Naive thymus-derived CD8-positive, alpha-beta T cell (primary cell): ENCODE data around the gene LRCH1. TPM values are rescaled to one million over a fixed set of nuclear protein-coding genes. Genes with fewer than 3 reads are reported as not detected.

ENCODE experiments used
- ATAC-seq, 2 donors: fragments of 150-1000 bp; cut with Tn5 transposase in 1 of 2; sonication (Bioruptor Pico), chemical (Tn5 transposase) in 1 of 2; 1 replicate in 1 of 2; 2 replicates in 1 of 2; pipeline ENCODE4 v1.10.0; 2021; ENCODE audit warnings: mild to moderate bottlenecking in 2 of 2, moderate library complexity in 2 of 2
- POLR2A ChIA-PET: fragments of 350-600 bp; sonication (Branson Sonifier 250); formaldehyde crosslinking; loops from one replicate; lab custom pipeline; 2021; ENCODE audit warnings: antibody characterized with exemption; lab: Charles Lee
- DNase-seq, 10 donors: peaks; one replicate each; pipeline versions ENCODE4 v3.0.0 to v3.0.0-alpha.2; 2020 to 2022
- H3K27ac Mint-ChIP-seq, 10 donors: one replicate each; pipeline ENCODE4 v1.8.0; 2020 to 2022; ENCODE audit warnings: mild to moderate bottlenecking in 10 of 10, mixed read lengths in 10 of 10, moderate library complexity in 4 of 10, inconsistent platforms in 1 of 10
- H3K27me3 Mint-ChIP-seq, 5 donors: one replicate each; pipeline ENCODE4 v1.8.0; 2021 to 2022; ENCODE audit warnings: mixed read lengths in 5 of 5
- H3K36me3 Mint-ChIP-seq, 3 donors: one replicate each; pipeline ENCODE4 v1.8.0; 2020 to 2022; ENCODE audit warnings: mixed read lengths in 3 of 3, mild to moderate bottlenecking in 2 of 3, inconsistent platforms in 1 of 3
- H3K4me1 Mint-ChIP-seq, 4 donors: one replicate each; pipeline ENCODE4 v1.8.0; 2021 to 2022; ENCODE audit warnings: mixed read lengths in 4 of 4
- H3K4me3 Mint-ChIP-seq, 10 donors: one replicate each; pipeline ENCODE4 v1.8.0; 2020 to 2022; ENCODE audit warnings: mild to moderate bottlenecking in 10 of 10, mixed read lengths in 10 of 10, moderate library complexity in 6 of 10, inconsistent platforms in 1 of 10
- H3K9me3 Mint-ChIP-seq, 9 donors: one replicate each; pipeline ENCODE4 v1.8.0; 2020 to 2022; ENCODE audit warnings: mixed read lengths in 9 of 9, mild to moderate bottlenecking in 3 of 9, inconsistent platforms in 1 of 9, moderate library complexity in 1 of 9
- polyA plus RNA-seq, 3 donors: library from polyadenylated mRNA; unstranded; fragments of 300-500 nt; fragmentation: Illumina TruSeq; gene quantifications; one replicate each; pipeline ENCODE4 v1.2.3, GENCODE V29; 2021
- total RNA-seq, 8 experiments: library from RNA in 2 of 8; stranded (reverse) in 2 of 8; gene quantifications; one replicate each; pipeline ENCODE4 v1.2.3 and lab custom pipeline; 2021 to 2026

Gene LRCH1
- total and polyA plus RNA-seq, 5 experiments from 2014 or later: 1.3 to 17.1 (median 3.8) TPM

DNA sequence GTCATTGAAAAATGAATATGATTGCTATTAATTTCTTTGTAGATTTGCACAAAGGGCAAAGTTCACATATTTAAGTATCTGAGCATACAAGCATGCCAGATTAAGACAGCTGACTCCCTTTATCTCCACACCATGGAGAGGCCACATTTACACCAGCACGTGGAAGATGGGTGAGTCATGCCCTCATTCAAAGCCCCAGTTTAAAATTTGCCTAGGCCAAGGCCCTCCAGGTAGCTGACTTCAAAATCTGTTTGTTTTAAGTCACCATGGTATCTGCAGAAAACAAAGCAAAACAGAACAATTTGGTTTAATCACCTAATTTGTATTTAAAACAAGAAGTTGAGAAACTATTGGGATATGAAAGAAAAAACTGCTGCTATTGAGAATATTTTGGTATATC lies 134.8 kb downstream of the LRCH1 start:
- ATAC-seq (peak; percentile 55 to 74), DNase-seq (peak in 4 of 10 donors; percentile 6 to 25 (median 18))
- Mint-ChIP-seq H3K4me1 (peaks cover 0 to 25% (median 3%) of the 10 kb centered on the region in 4 donors), H3K36me3 (peaks cover 7 to 46% (median 17%) of the 10 kb centered on the region in 3 donors), H3K27me3 (no peaks in the 10 kb centered on the region), H3K9me3 (no peaks in the 10 kb centered on the region), H3K4me3 (no peak overlapping the region), H3K27ac (peak overlapping the region in 3 of 10 donors; percentile 41 to 52 (median 47))
- POLR2A ChIA-PET: interaction anchor here (0.6 kb wide), 1 partner anchor 388 kb away, joined by 3 read pairs; no protein-coding TSS in a partner anchor

DNA sequence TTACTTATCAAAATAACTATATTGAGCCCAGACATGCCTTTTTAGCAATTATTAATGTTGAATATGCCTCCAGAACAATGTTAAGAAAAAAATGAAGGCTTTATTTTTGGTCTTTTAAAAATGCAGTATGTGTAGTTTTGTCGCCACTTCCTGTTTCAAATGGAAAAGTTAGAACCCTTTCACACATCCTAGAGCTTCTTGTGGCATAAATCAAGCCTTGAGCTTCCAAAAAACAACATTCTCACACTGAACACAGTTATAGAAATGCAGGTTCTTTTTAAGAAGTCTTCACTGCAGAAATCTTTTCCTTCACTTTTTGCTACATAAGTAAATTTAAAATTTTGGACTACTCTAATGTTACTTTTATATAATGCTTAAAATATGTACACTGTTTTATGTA lies 135.3 kb downstream of the LRCH1 start:
- ATAC-seq: no peak
- H3K27ac Mint-ChIP-seq: peak overlapping the region in 2 of 10 donors; percentile 41 to 47
- DNase-seq: no peak
- H3K4me1 Mint-ChIP-seq: peaks cover 0 to 22% (median 3%) of the 10 kb centered on the region in 4 donors
- H3K9me3 Mint-ChIP-seq: no peaks in the 10 kb centered on the region
- no peaks in the 10 kb centered on the region for H3K27me3 Mint-ChIP-seq
- H3K36me3 Mint-ChIP-seq: peaks cover 7 to 46% (median 17%) of the 10 kb centered on the region in 3 donors
- POLR2A ChIA-PET: no interaction called here
- no peak overlapping the region for H3K4me3 Mint-ChIP-seq

DNA sequence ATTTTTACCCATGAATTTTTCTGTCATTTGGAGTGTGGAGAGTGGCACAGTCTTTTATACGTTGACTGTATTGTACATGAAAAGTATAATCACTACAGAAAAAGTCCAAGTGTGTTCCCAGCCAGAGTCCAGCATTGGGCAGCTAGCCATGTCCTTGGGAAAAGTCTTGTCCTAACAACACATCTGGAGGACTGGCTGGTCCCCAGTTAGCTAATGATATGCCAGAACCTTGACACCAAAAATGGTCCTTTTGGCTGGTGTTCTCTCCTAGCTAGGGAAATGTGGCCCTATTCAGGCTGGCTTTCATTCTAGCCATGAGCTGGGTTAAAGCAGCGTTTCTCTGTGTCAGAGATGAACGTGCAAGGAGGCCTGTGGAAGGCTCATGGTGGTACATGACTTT lies 145.0 kb downstream of the LRCH1 start:
- Mint-ChIP-seq H3K36me3 (peaks cover 5 to 79% (median 48%) of the 10 kb centered on the region in 3 donors), H3K27me3 (no peaks in the 10 kb centered on the region), H3K27ac (no peak overlapping the region), H3K4me1 (no peaks in the 10 kb centered on the region), H3K4me3 (no peak overlapping the region), H3K9me3 (no peaks in the 10 kb centered on the region)
- ATAC-seq: no peak
- DNase-seq: no peak
- POLR2A ChIA-PET: no interaction called here

DNA sequence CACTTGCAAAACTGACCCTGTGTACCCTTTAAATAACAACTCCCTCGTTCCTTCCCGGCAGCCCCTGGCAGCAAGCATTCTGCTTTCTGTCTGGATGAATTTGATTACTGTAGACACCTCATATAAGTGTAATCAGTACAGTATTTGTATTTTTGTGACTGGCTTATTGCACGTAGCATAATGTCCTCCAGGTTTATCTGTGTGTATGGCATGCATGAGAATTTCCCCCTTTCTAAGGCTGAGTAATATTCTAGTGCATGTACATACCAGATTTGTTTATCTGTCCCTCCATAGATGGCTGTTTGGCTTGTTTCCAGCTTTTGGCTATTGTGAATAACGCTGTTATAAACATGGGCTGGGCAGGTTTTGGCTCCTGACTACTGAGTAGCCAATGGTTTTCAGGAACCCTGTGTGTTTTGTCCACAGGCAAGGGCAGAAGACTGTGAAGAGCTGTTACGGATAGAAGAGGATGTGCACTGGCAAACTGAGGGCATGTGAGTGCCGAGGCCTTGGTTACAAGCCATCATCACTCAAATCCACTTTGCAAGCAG lies 146.0 kb downstream of the LRCH1 start:
- Mint-ChIP-seq H3K9me3 (no peaks in the 10 kb centered on the region), H3K36me3 (peaks cover 5 to 72% (median 45%) of the 10 kb centered on the region in 3 donors), H3K27ac (peak overlapping the region in 1 of 10 donors; percentile 21), H3K4me1 (no peaks in the 10 kb centered on the region), H3K27me3 (no peaks in the 10 kb centered on the region), H3K4me3 (no peak overlapping the region)
- POLR2A ChIA-PET: no interaction called here
- DNase-seq (no peak), ATAC-seq (no peak)

DNA sequence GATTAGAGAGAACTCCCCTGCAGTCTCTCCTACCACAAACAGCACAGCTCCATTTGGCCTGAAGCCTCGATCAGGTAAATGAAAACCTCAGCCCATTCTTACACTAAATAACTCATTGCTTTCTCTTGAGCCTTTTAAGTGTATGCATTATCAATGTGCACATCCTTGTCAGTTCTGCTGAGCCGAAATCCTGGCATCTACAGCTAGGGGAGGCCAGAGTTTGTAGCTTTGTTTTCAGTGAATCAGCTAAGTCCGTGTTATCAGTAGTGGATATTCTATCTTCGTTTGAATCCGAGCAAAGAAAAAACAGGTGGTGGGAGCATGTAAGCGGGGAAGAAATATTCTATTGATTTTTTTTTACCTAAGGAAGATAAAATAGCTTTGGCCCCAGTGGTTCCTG lies 159.6 kb downstream of the LRCH1 start:
- POLR2A ChIA-PET: no interaction called here
- peaks cover 0 to 3% (median 0%) of the 10 kb centered on the region in 4 donors for H3K4me1 Mint-ChIP-seq
- H3K9me3 Mint-ChIP-seq: no peaks in the 10 kb centered on the region
- DNase-seq (no peak), ATAC-seq (no peak)
- no peak overlapping the region for H3K4me3 Mint-ChIP-seq
- no peaks in the 10 kb centered on the region for H3K27me3 Mint-ChIP-seq
- peaks cover 4 to 71% (median 7%) of the 10 kb centered on the region in 3 donors for H3K36me3 Mint-ChIP-seq
- H3K27ac Mint-ChIP-seq: no peak overlapping the region

DNA sequence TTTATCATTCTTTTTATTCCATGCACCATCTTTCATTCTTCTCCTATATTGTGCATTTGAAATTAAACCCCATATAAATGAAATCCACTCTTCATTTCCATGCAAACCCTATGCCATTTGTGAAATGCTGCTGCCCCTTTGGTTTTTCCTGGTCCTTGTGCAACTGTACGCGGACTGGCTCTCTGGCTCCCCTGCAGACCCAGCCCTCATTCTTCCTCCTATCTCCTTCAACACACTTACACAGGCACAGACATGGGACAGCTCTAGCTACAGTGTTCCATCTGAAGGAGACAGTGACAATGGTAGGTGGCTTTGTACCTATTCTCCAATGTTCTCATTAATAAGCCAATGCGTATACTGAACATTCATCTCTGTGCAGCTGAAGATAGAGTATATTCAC lies 162.4 kb downstream of the LRCH1 start:
- no peak for ATAC-seq
- POLR2A ChIA-PET: no interaction called here

GRCh38 chr13:46716821-46717220 lies 163.9 kb downstream of the LRCH1 start:
- Mint-ChIP-seq H3K4me3 (no peak overlapping the region), H3K27me3 (no peaks in the 10 kb centered on the region), H3K9me3 (no peaks in the 10 kb centered on the region), H3K27ac (no peak overlapping the region), H3K36me3 (peaks cover 0 to 32% (median 5%) of the 10 kb centered on the region in 3 donors), H3K4me1 (peaks cover 0 to 3% (median 0%) of the 10 kb centered on the region in 4 donors)
- POLR2A ChIA-PET: no interaction called here
- ATAC-seq (no peak), DNase-seq (no peak)

More for the DNA sequence above, 162.4 kb downstream of the LRCH1 start:
- Mint-ChIP-seq H3K4me3 (no peak overlapping the region), H3K27ac (peak overlapping the region in 2 of 10 donors; percentile 4 to 40), H3K36me3 (peaks cover 0 to 44% (median 5%) of the 10 kb centered on the region in 3 donors), H3K27me3 (no peaks in the 10 kb centered on the region), H3K4me1 (peaks cover 0 to 3% (median 0%) of the 10 kb centered on the region in 4 donors), H3K9me3 (no peaks in the 10 kb centered on the region)
- DNase-seq: no peak

DNA sequence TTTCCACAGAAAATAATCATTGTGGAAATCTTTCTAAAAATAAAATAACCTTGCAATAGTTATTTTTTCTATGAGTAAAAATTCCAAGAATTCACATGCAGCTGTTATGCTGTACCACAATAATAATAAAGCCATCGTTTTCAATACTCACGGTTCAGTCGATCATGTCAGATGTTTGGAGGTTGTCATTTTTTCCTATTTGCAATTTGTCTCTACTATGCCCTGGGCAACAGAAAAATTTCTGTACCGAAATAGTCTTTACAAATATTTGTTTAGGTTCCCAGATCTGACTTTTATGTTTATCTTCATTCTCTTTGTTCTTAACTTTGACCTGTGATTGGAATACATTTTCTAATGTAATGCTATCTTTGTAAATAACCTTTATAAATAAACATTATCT lies 164.3 kb downstream of the LRCH1 start:
- H3K27me3 Mint-ChIP-seq: no peaks in the 10 kb centered on the region
- H3K36me3 Mint-ChIP-seq: peaks cover 0 to 30% (median 5%) of the 10 kb centered on the region in 3 donors
- no peak overlapping the region for H3K4me3 Mint-ChIP-seq
- ATAC-seq: no peak
- peaks cover 0 to 3% (median 0%) of the 10 kb centered on the region in 4 donors for H3K4me1 Mint-ChIP-seq
- no peak for DNase-seq
- H3K27ac Mint-ChIP-seq: no peak overlapping the region
- POLR2A ChIA-PET: no interaction called here
- no peaks in the 10 kb centered on the region for H3K9me3 Mint-ChIP-seq

DNA sequence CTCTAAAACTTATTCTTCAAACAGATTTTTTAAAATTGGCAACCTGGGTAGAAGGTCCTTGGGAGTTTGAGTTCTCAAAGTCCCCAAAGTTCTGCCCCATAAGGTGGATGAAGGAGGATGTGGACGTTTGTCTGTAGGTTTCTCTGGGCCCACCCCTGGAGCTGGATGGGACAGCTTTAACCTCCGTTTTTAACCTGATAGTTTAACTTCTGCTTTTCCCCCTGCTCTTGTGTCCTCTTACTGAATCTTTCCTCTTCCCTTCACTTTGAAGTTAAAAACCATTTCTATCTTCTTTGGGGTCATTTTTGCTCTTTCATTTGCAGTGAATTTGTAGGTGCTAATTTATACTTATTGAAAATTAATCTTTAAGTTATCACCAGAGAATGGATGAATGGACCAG lies 164.9 kb downstream of the LRCH1 start:
- POLR2A ChIA-PET: no interaction called here
- Mint-ChIP-seq H3K27me3 (no peaks in the 10 kb centered on the region), H3K4me3 (no peak overlapping the region), H3K36me3 (peaks cover under 1 to 31% (median 5%) of the 10 kb centered on the region in 3 donors), H3K27ac (peak overlapping the region in 2 of 10 donors; percentile 23 to 40), H3K9me3 (no peaks in the 10 kb centered on the region), H3K4me1 (peaks cover 0 to 3% (median 0%) of the 10 kb centered on the region in 4 donors)
- no peak for DNase-seq
- no peak for ATAC-seq

DNA sequence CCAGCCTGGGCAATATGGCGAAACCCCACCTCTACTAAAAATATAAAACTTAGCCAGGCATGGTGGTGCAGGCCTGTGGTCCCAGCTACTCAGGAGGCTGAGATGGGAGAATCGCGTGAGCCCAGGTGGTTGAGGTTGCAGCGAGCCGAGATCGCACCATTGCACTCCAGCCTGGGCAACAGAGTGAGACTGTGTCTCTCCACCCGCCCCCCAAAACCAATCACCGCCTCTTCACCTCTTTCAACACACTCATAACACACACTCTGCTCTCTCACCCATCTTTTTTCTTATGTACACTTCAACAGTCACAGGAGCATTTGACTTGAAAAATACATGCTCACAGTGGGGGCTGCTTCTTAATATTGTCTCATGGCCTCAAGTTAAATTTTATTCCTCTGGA lies 167.2 kb downstream of the LRCH1 start:
- ATAC-seq: no peak
- Mint-ChIP-seq H3K36me3 (peaks cover 5 to 39% (median 19%) of the 10 kb centered on the region in 3 donors), H3K9me3 (no peaks in the 10 kb centered on the region), H3K4me1 (peaks cover 0 to 2% (median 0%) of the 10 kb centered on the region in 4 donors), H3K4me3 (no peak overlapping the region), H3K27ac (peak overlapping the region in 1 of 10 donors; percentile 28), H3K27me3 (no peaks in the 10 kb centered on the region)
- DNase-seq: no peak
- POLR2A ChIA-PET: interaction anchor here (0.8 to 1.5 kb wide), 2 partner anchors 168 kb away, joined by 3 to 4 read pairs; no protein-coding TSS in a partner anchor

DNA sequence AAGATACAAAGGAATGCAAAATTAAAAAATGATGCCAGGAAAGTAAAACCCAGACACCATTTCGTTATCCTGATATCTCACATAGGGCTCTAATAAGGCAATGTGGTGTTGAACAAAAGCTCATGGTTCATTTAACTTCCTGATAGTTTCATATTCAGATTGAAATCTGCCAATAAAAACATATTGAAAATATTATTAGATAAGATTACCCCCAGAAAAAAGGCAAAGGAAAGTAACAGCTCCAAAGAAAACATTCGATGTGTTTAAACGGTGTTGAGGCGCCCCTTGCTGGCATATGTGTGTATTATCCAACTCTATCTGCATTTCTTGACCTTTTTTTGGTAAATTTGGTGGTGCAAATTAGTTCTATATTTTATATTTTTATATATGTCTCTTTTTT lies 168.1 kb downstream of the LRCH1 start:
- POLR2A ChIA-PET: interaction anchor here (0.8 kb wide), 1 partner anchor 169 kb away, joined by 4 read pairs; no protein-coding TSS in a partner anchor
- peaks cover 0 to 3% (median 0%) of the 10 kb centered on the region in 4 donors for H3K4me1 Mint-ChIP-seq
- DNase-seq (peak in 9 of 10 donors; percentile 13 to 55 (median 42)), ATAC-seq (peak in 1 of 2 donors; percentile 35)
- no peak overlapping the region for H3K4me3 Mint-ChIP-seq
- no peaks in the 10 kb centered on the region for H3K27me3 Mint-ChIP-seq
- H3K27ac Mint-ChIP-seq: no peak overlapping the region
- no peaks in the 10 kb centered on the region for H3K9me3 Mint-ChIP-seq
- H3K36me3 Mint-ChIP-seq: peaks cover 5 to 37% (median 20%) of the 10 kb centered on the region in 3 donors

- H3K9me3 Mint-ChIP-seq: no peaks in the 10 kb centered on the region
- no peak for DNase-seq
- no peak overlapping the region for H3K4me3 Mint-ChIP-seq
- no peak for ATAC-seq
- peak overlapping the region in 1 of 10 donors; percentile 57 for H3K27ac Mint-ChIP-seq
- H3K27me3 Mint-ChIP-seq: no peaks in the 10 kb centered on the region
- POLR2A ChIA-PET: no interaction called here
- H3K4me1 Mint-ChIP-seq: peaks cover 0 to 5% (median 0%) of the 10 kb centered on the region in 4 donors
- peaks cover 14 to 76% (median 41%) of the 10 kb centered on the region in 3 donors for H3K36me3 Mint-ChIP-seq
Measured at GRCh38 chr13:46726347-46726746, 173.4 kb downstream of the LRCH1 start.

DNA sequence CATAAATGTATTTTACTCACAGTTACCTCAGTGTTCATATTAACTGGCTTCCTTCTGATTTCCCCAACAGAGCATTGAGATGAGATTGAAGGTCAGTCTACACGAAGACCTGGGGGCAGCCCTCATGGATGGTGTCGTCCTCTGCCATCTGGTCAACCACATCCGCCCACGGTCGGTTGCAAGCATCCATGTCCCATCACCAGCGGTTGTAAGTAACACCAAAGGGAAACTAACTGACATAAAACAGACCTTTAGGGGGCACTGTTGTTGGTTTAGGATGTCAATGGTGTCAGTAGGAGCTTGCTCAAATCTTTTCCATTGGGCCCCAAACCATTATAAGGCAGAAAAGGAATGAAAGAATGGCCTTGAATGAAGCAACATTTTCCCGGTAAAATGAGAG lies 175.8 kb downstream of the LRCH1 start:
- POLR2A ChIA-PET: no interaction called here
- no peak for DNase-seq
- Mint-ChIP-seq H3K36me3 (peaks cover 17 to 77% (median 41%) of the 10 kb centered on the region in 3 donors), H3K4me3 (no peak overlapping the region), H3K4me1 (peaks cover 0 to 5% (median 1%) of the 10 kb centered on the region in 4 donors), H3K27me3 (no peaks in the 10 kb centered on the region), H3K9me3 (no peaks in the 10 kb centered on the region), H3K27ac (peak overlapping the region in 1 of 10 donors; percentile 44)
- no peak for ATAC-seq
